Activated T-helper 1 cell treated with anti-CD3 and anti-CD28 coated beads, Interleukin-12 subunit alpha, Interleukin-12 subunit beta, Interleukin-2, Interleukin-4 antibody, amounts not matched to agents 30 ng/mL and 10 ng/mL and 1 ng/mL, durations not matched to agents 14 hours and 24 hours and 36 hours (primary cell): ENCODE data around the gene VSTM4. TPM values are rescaled to one million over a fixed set of nuclear protein-coding genes. Genes with fewer than 3 reads are reported as not detected.

Source experiments
- DNase-seq: peaks from one replicate; pipeline ENCODE4 v3.0.0; 2021; ENCODE audit warnings: low spot score
- H3K27ac Mint-ChIP-seq: one replicate; pipeline ENCODE4 v1.8.0; 2021; ENCODE audit warnings: mild to moderate bottlenecking, mixed read lengths
- H3K27me3 Mint-ChIP-seq: one replicate; pipeline ENCODE4 v1.8.0; 2022; ENCODE audit warnings: mild to moderate bottlenecking, moderate library complexity, mixed read lengths; ENCODE audit not compliant: insufficient read depth
- H3K36me3 Mint-ChIP-seq: one replicate; pipeline ENCODE4 v1.8.0; 2021; ENCODE audit warnings: low read depth, mixed read lengths
- H3K4me1 Mint-ChIP-seq: one replicate; pipeline ENCODE4 v1.8.0; 2021; ENCODE audit warnings: low read depth, mixed read lengths
- H3K4me3 Mint-ChIP-seq: one replicate; pipeline ENCODE4 v1.8.0; 2021; ENCODE audit warnings: mild to moderate bottlenecking, moderate library complexity, mixed read lengths
- H3K9me3 Mint-ChIP-seq: one replicate; pipeline ENCODE4 v1.8.0; 2021; ENCODE audit warnings: mixed read lengths
- intact Hi-C: fragments of 100-400 bp; cut with micrococcal nuclease; formaldehyde crosslinking; loops from one replicate; pipeline ENCODE4 v1.15.1; 2024
- total RNA-seq: library from RNA; stranded (reverse); gene quantifications from 2 replicates; pipeline ENCODE4 v1.2.3, GENCODE V29; 2022

Gene VSTM4
- total RNA-seq, 1 donor from 2014 or later, result 0.23 TPM

GRCh38 chr10:48983648-48984351 lies 131.5 kb downstream of the VSTM4 start:
- intact Hi-C loops, result loop anchor here (5.0 to 10.0 kb wide), 2 partner anchors 301 to 389 kb away; no protein-coding TSS in a partner anchor
- no peak for DNase-seq
- H3K4me1 Mint-ChIP-seq, result no peaks in the 10 kb centered on the region

GRCh38 chr10:48982584-48982983 lies 132.7 kb downstream of the VSTM4 start:
- DNase-seq, result no peak
- H3K27me3 Mint-ChIP-seq, result peaks cover 2% of the 10 kb centered on the region
- no peak overlapping the region for H3K4me3 Mint-ChIP-seq
- intact Hi-C loops, result loop anchor here (5.0 to 10.0 kb wide), 2 partner anchors 302 to 390 kb away; no protein-coding TSS in a partner anchor
- H3K36me3 Mint-ChIP-seq, result no peaks in the 10 kb centered on the region
- H3K9me3 Mint-ChIP-seq, result no peaks in the 10 kb centered on the region
- H3K4me1 Mint-ChIP-seq, result no peaks in the 10 kb centered on the region
- no peak overlapping the region for H3K27ac Mint-ChIP-seq

More at GRCh38 chr10:48983648-48984351, 131.5 kb downstream of the VSTM4 start:
- H3K27ac Mint-ChIP-seq, result no peak overlapping the region
- H3K9me3 Mint-ChIP-seq, result no peaks in the 10 kb centered on the region
- peaks cover 2% of the 10 kb centered on the region for H3K27me3 Mint-ChIP-seq
- no peak overlapping the region for H3K4me3 Mint-ChIP-seq
- no peaks in the 10 kb centered on the region for H3K36me3 Mint-ChIP-seq

- Mint-ChIP-seq H3K27me3 (peaks cover 2% of the 10 kb centered on the region), H3K36me3 (no peaks in the 10 kb centered on the region), H3K4me1 (no peaks in the 10 kb centered on the region), H3K4me3 (no peak overlapping the region), H3K9me3 (no peaks in the 10 kb centered on the region), H3K27ac (no peak overlapping the region)
- intact Hi-C loops, result loop anchor here (1.0 to 10.0 kb wide), 6 partner anchors 183 to 537 kb away; no protein-coding TSS in a partner anchor
- DNase-seq, result peak; percentile 19
Measured at GRCh38 chr10:48981310-48981907, 133.9 kb downstream of the VSTM4 start.

- Mint-ChIP-seq H3K27ac (no peak overlapping the region), H3K9me3 (no peaks in the 10 kb centered on the region), H3K36me3 (no peaks in the 10 kb centered on the region), H3K4me1 (no peaks in the 10 kb centered on the region), H3K27me3 (peaks cover 2% of the 10 kb centered on the region), H3K4me3 (no peak overlapping the region)
- DNase-seq, result no peak
- intact Hi-C loops, result no loop called here
Measured at GRCh38 chr10:48978318-48978717, 137.0 kb downstream of the VSTM4 start.

- H3K27ac Mint-ChIP-seq, result no peak overlapping the region
- intact Hi-C loops, result loop anchor here (1.0 kb wide), 1 partner anchor 536 kb away; no protein-coding TSS in a partner anchor
Measured at GRCh38 chr10:48976196-48976595, 139.1 kb downstream of the VSTM4 start.

GRCh38 chr10:48974510-48975156 lies 140.7 kb downstream of the VSTM4 start:
- DNase-seq, result no peak
- intact Hi-C loops, result no loop called here
- Mint-ChIP-seq H3K27ac (no peak overlapping the region), H3K27me3 (peaks cover 5% of the 10 kb centered on the region), H3K4me1 (no peaks in the 10 kb centered on the region), H3K9me3 (no peaks in the 10 kb centered on the region), H3K4me3 (no peak overlapping the region), H3K36me3 (no peaks in the 10 kb centered on the region)

More at GRCh38 chr10:48976196-48976595, 139.1 kb downstream of the VSTM4 start:
- Mint-ChIP-seq H3K27me3 (peaks cover 5% of the 10 kb centered on the region), H3K36me3 (no peaks in the 10 kb centered on the region), H3K4me3 (no peak overlapping the region), H3K9me3 (no peaks in the 10 kb centered on the region), H3K4me1 (no peaks in the 10 kb centered on the region)
- DNase-seq, result no peak

- no peak overlapping the region for H3K27ac Mint-ChIP-seq
- no peaks in the 10 kb centered on the region for H3K4me1 Mint-ChIP-seq
- intact Hi-C loops, result no loop called here
- no peak overlapping the region for H3K4me3 Mint-ChIP-seq
- peaks cover 5% of the 10 kb centered on the region for H3K27me3 Mint-ChIP-seq
- H3K9me3 Mint-ChIP-seq, result no peaks in the 10 kb centered on the region
- no peaks in the 10 kb centered on the region for H3K36me3 Mint-ChIP-seq
- no peak for DNase-seq
Measured at GRCh38 chr10:48973065-48973464, 142.3 kb downstream of the VSTM4 start.

GRCh38 chr10:48970654-48971053 lies 144.7 kb downstream of the VSTM4 start:
- intact Hi-C loops, result no loop called here
- DNase-seq, result no peak
- peaks cover 5% of the 10 kb centered on the region for H3K27me3 Mint-ChIP-seq
- H3K9me3 Mint-ChIP-seq, result no peaks in the 10 kb centered on the region
- no peaks in the 10 kb centered on the region for H3K36me3 Mint-ChIP-seq
- no peak overlapping the region for H3K4me3 Mint-ChIP-seq
- H3K4me1 Mint-ChIP-seq, result no peaks in the 10 kb centered on the region
- H3K27ac Mint-ChIP-seq, result no peak overlapping the region

GRCh38 chr10:48970046-48970445 lies 145.3 kb downstream of the VSTM4 start:
- Mint-ChIP-seq H3K27ac (no peak overlapping the region), H3K36me3 (no peaks in the 10 kb centered on the region), H3K9me3 (no peaks in the 10 kb centered on the region), H3K27me3 (peaks cover 5% of the 10 kb centered on the region), H3K4me3 (no peak overlapping the region), H3K4me1 (no peaks in the 10 kb centered on the region)
- no peak for DNase-seq
- intact Hi-C loops, result no loop called here

- no peaks in the 10 kb centered on the region for H3K4me1 Mint-ChIP-seq
- intact Hi-C loops, result no loop called here
- no peaks in the 10 kb centered on the region for H3K36me3 Mint-ChIP-seq
- H3K9me3 Mint-ChIP-seq, result no peaks in the 10 kb centered on the region
- H3K4me3 Mint-ChIP-seq, result no peak overlapping the region
- H3K27me3 Mint-ChIP-seq, result peaks cover 5% of the 10 kb centered on the region
- no peak overlapping the region for H3K27ac Mint-ChIP-seq
- DNase-seq, result no peak
Measured at GRCh38 chr10:48968036-48968435, 147.3 kb downstream of the VSTM4 start.

GRCh38 chr10:48965460-48965859 lies 149.9 kb downstream of the VSTM4 start:
- DNase-seq, result no peak
- H3K27me3 Mint-ChIP-seq, result no peaks in the 10 kb centered on the region
- no peaks in the 10 kb centered on the region for H3K9me3 Mint-ChIP-seq
- intact Hi-C loops, result no loop called here
- H3K27ac Mint-ChIP-seq, result no peak overlapping the region
- no peaks in the 10 kb centered on the region for H3K4me1 Mint-ChIP-seq
- H3K4me3 Mint-ChIP-seq, result no peak overlapping the region
- H3K36me3 Mint-ChIP-seq, result no peaks in the 10 kb centered on the region
